Measurements from ENCODE around the gene TSPAN2.

Gene TSPAN2

GRCh38 chr1:115099693-115100050 lies 10.4 kb upstream of the TSPAN2 start:
- DNase-seq (ENCODE audit: low read depth) = no peak
- TF ChIP-seq CTCF (IDR thresholded peaks at IDR 0.05; ENCODE audit: low read length, missing control alignments) = no peak
- no peak overlapping the region for H3K4me3 ChIP-seq (replicated peaks; ENCODE audit: low read depth, low read length)

DNA sequence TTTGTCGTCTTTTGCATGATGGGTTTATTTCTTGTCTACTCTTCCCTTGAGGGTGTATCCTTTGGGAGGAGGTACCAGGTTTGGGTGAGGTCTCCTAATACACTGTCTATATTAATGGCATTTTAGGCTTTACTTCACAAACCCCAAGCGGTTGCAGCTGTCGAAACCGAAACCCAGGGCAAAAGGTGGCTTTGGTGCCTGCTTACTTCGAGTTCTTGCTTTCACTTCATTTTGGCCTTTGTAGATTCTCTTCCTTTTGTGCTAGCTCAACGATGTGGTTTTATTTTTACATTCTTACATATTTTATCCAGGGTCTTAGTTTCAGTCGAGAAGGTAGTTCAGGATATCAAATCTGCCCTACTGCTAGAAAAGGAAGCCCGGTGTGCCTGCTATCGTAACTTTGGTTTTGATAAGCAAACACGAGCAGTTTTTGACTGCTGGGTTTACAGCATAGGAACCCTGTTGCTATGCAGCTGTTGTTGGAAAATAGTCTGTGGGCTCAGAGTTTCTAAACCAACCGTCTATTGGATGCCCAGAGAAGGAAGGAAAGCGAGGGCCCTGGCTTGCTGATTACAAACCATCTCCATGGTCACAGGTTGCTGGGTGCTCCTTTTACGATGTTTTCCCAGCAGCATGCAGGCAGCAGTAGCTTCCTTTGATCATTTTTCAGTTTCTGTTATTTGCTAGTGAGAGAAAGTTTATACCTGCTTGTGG lies 9.8 kb upstream of the TSPAN2 start:
- H3K4me3 ChIP-seq (replicated peaks; ENCODE audit: low read depth, low read length) = no peak overlapping the region
- no peak for DNase-seq (ENCODE audit: low read depth)

GRCh38 chr1:115092175-115092574 lies 2.9 kb upstream of the TSPAN2 start:
- no peak overlapping the region for H3K4me3 ChIP-seq (replicated peaks; ENCODE audit: low read depth, low read length)
- TF ChIP-seq CTCF (IDR thresholded peaks at IDR 0.05; ENCODE audit: low read length, missing control alignments) = no peak
- DNase-seq (ENCODE audit: low read depth) = no peak

More for the DNA sequence above, 9.8 kb upstream of the TSPAN2 start:
- no peak for TF ChIP-seq CTCF (IDR thresholded peaks at IDR 0.05; ENCODE audit: low read length, missing control alignments)

- no peak for DNase-seq (ENCODE audit: low read depth)
- no peak overlapping the region for H3K4me3 ChIP-seq (replicated peaks; ENCODE audit: low read depth, low read length)
- TF ChIP-seq CTCF (IDR thresholded peaks at IDR 0.05; ENCODE audit: low read length, missing control alignments) = no peak
Observed at GRCh38 chr1:115091572-115091971, 2.3 kb upstream of the TSPAN2 start.

- no peak overlapping the region for H3K4me3 ChIP-seq (replicated peaks; ENCODE audit: low read depth, low read length)
- no peak for DNase-seq (ENCODE audit: low read depth)
- no peak for TF ChIP-seq CTCF (IDR thresholded peaks at IDR 0.05; ENCODE audit: low read length, missing control alignments)
Observed at GRCh38 chr1:115090956-115091355, 1.7 kb upstream of the TSPAN2 start.

- no peak for TF ChIP-seq CTCF (IDR thresholded peaks at IDR 0.05; ENCODE audit: low read length, missing control alignments)
- no peak overlapping the region for H3K4me3 ChIP-seq (replicated peaks; ENCODE audit: low read depth, low read length)
- DNase-seq (ENCODE audit: low read depth) = no peak
Observed at GRCh38 chr1:115090540-115090939, 1.2 kb upstream of the TSPAN2 start.

- H3K4me3 ChIP-seq (replicated peaks; ENCODE audit: low read depth, low read length) = no peak overlapping the region
- no peak for DNase-seq (ENCODE audit: low read depth)
- no peak for TF ChIP-seq CTCF (IDR thresholded peaks at IDR 0.05; ENCODE audit: low read length, missing control alignments)
Observed at GRCh38 chr1:115090186-115090490, 835 bp upstream of the TSPAN2 start.
